Caco-2 (cell line): ENCODE measurements around the gene PLXNA2. TPM values are rescaled to one million over a fixed set of nuclear protein-coding genes. Genes with fewer than 3 reads are reported as not detected.

Experiments used
- BruUV-seq: library from RNA; stranded (reverse); fragments of 400-500 nt; replicated peaks from 2 replicates; lab custom pipeline; 2021; lab: Mats Ljungman, UMichigan
- CTCF ChIA-PET: fragments of 300-600 bp; sonication (Branson Sonifier 250); formaldehyde crosslinking; loops from one replicate; lab custom pipeline; 2022; ENCODE audit warnings: antibody characterized with exemption; lab: Charles Lee
- POLR2A ChIA-PET: fragments of 300-600 bp; sonication (Branson Sonifier 250); formaldehyde crosslinking; loops from one replicate; lab custom pipeline; 2022; ENCODE audit warnings: antibody characterized with exemption; lab: Charles Lee
- DNase-seq, 2 experiments: peaks; one replicate each; pipeline versions ENCODE4 v3.0.0 to v3.0.0-alpha.2; 2020 to 2022
- H3K27me3 ChIP-seq: replicated peaks from 2 replicates; pipeline ENCODE4 v1.6.0; 2011; ENCODE audit warnings: low read length; ENCODE audit not compliant: control insufficient read depth, insufficient read depth
- H3K36me3 ChIP-seq: 2 replicates; pipeline ENCODE4 v1.5.1; 2011; ENCODE audit warnings: low read length; ENCODE audit not compliant: control insufficient read depth, insufficient read depth
- H3K4me1 ChIP-seq: fragments of 250-450 bp; sonication (Bioruptor Pico); 2 replicates; pipeline ENCODE4 v1.5.1; 2020; ENCODE audit warnings: mild to moderate bottlenecking
- H3K4me3 ChIP-seq: 2 replicates; pipeline ENCODE4 v1.5.1; 2011; ENCODE audit warnings: low read depth, mild to moderate bottlenecking, control low read depth, low read length
- H3K9me3 ChIP-seq: fragments of 250-450 bp; sonication (Bioruptor Pico); 2 replicates; pipeline ENCODE4 v1.5.1; 2020; ENCODE audit warnings: mild to moderate bottlenecking, moderate library complexity
- H3K27ac Mint-ChIP-seq: one replicate; pipeline ENCODE4 v1.8.0; 2022; ENCODE audit warnings: mixed read lengths; ENCODE audit not compliant: unreplicated experiment
- H3K27me3 Mint-ChIP-seq: one replicate; pipeline ENCODE4 v1.8.0; 2022; ENCODE audit warnings: mixed read lengths; ENCODE audit not compliant: insufficient read depth, unreplicated experiment
- H3K36me3 Mint-ChIP-seq: one replicate; pipeline ENCODE4 v1.8.0; 2022; ENCODE audit warnings: mild to moderate bottlenecking, mixed read lengths; ENCODE audit not compliant: insufficient read depth, unreplicated experiment
- H3K4me1 Mint-ChIP-seq: one replicate; pipeline ENCODE4 v1.8.0; 2022; ENCODE audit warnings: low read depth, mixed read lengths; ENCODE audit not compliant: unreplicated experiment
- H3K4me3 Mint-ChIP-seq: one replicate; pipeline ENCODE4 v1.8.0; 2022; ENCODE audit warnings: mild to moderate bottlenecking, moderate library complexity, mixed read lengths; ENCODE audit not compliant: unreplicated experiment
- H3K9me3 Mint-ChIP-seq: one replicate; pipeline ENCODE4 v1.8.0; 2022; ENCODE audit warnings: mixed read lengths; ENCODE audit not compliant: unreplicated experiment
- intact Hi-C: fragments of 100-400 bp; cut with micrococcal nuclease; formaldehyde crosslinking; loops from one replicate; pipeline ENCODE4 v1.10.0; 2022; ENCODE audit not compliant: unreplicated experiment
- total RNA-seq: library from RNA; stranded (reverse); gene quantifications from 2 replicates; pipeline ENCODE4 v1.2.3, GENCODE V29; 2022
- TF ChIP-seq, protein P1 (sequence below), 2 experiments: fragments of 200-600 bp in 1 of 2; IDR thresholded peaks; 1 replicate in 1 of 2; 2 replicates in 1 of 2; pipeline versions ENCODE4 v1.5.1 to v1.8.0; 2011 to 2022; ENCODE audit warnings: antibody characterized with exemption in 1 of 2, control low read depth in 1 of 2, inconsistent platforms in 1 of 2, low read depth in 1 of 2, low read length in 1 of 2, mild to moderate bottlenecking in 1 of 2, moderate library complexity in 1 of 2; ENCODE audit not compliant: insufficient read depth in 1 of 2, severe bottlenecking in 1 of 2, unreplicated experiment in 1 of 2

PLXNA2 gene
- total RNA-seq, 1 experiment from 2014 or later: 3.2 TPM

GRCh38 chr1:208009706-208010444 is 234.3 kb downstream of the PLXNA2 start:
- no peak overlapping the region for H3K4me3 ChIP-seq
- no peak for DNase-seq
- Mint-ChIP-seq H3K4me1 (no peaks in the 10 kb centered on the region), H3K27ac (no peak overlapping the region), H3K4me3 (no peak overlapping the region), H3K27me3 (peaks cover 11% of the 10 kb centered on the region), H3K36me3 (no peaks in the 10 kb centered on the region), H3K9me3 (no peaks in the 10 kb centered on the region)
- no peaks in the 10 kb centered on the region for H3K4me1 ChIP-seq
- H3K9me3 ChIP-seq: no peaks in the 10 kb centered on the region
- ChIA-PET POLR2A (no interaction called here), CTCF (interaction anchor here (1.0 kb wide), 1 partner anchor 20 kb away, joined by 3 read pairs; no protein-coding TSS in a partner anchor)
- TF ChIP-seq, protein P1, sequence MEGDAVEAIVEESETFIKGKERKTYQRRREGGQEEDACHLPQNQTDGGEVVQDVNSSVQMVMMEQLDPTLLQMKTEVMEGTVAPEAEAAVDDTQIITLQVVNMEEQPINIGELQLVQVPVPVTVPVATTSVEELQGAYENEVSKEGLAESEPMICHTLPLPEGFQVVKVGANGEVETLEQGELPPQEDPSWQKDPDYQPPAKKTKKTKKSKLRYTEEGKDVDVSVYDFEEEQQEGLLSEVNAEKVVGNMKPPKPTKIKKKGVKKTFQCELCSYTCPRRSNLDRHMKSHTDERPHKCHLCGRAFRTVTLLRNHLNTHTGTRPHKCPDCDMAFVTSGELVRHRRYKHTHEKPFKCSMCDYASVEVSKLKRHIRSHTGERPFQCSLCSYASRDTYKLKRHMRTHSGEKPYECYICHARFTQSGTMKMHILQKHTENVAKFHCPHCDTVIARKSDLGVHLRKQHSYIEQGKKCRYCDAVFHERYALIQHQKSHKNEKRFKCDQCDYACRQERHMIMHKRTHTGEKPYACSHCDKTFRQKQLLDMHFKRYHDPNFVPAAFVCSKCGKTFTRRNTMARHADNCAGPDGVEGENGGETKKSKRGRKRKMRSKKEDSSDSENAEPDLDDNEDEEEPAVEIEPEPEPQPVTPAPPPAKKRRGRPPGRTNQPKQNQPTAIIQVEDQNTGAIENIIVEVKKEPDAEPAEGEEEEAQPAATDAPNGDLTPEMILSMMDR (IDR thresholded peaks at IDR 0.05; ENCODE audit: insufficient read depth in 1 of 2, low read depth in 1 of 2, low read length in 1 of 2, severe bottlenecking in 1 of 2, unreplicated experiment in 1 of 2): no peak
- H3K36me3 ChIP-seq: no peaks in the 10 kb centered on the region
- 0 out of 2 replicates have a peak, but pooled peaks cover 1% of the 10 kb centered on the region for H3K27me3 ChIP-seq
- intact Hi-C loops: no loop called here
- no TSS peak for BruUV-seq

DNA sequence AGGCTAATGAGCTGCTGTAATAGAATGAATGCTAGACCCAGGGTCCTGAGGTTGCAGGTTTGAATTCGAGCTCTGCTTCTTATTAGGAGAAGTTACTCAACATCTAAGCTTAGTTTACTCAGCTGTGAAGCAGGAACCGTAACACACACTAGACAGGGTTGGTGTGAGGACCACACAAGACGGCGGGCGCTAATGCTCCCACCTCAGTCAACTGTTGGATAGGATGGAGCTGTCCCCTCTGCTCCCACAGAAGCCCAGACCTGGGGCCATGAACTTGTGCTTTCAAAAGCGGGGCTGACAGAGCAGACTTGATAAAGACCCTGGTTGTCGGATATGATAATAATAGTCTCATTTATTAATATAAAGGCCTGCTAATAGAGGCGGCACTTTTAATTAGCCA is 234.9 kb downstream of the PLXNA2 start:
- DNase-seq: no peak
- no peak overlapping the region for H3K4me3 Mint-ChIP-seq
- H3K4me1 Mint-ChIP-seq: no peaks in the 10 kb centered on the region
- H3K27me3 Mint-ChIP-seq: peaks cover 11% of the 10 kb centered on the region
- H3K4me1 ChIP-seq: no peaks in the 10 kb centered on the region
- no peaks in the 10 kb centered on the region for H3K36me3 ChIP-seq
- intact Hi-C loops: no loop called here
- H3K9me3 ChIP-seq: no peaks in the 10 kb centered on the region
- no peak overlapping the region for H3K27ac Mint-ChIP-seq
- no peak overlapping the region for H3K4me3 ChIP-seq
- TF ChIP-seq, protein P1 (IDR thresholded peaks at IDR 0.05; ENCODE audit: insufficient read depth in 1 of 2, low read depth in 1 of 2, low read length in 1 of 2, severe bottlenecking in 1 of 2, unreplicated experiment in 1 of 2): no peak
- CTCF ChIA-PET: interaction anchor here (1.0 kb wide), 1 partner anchor 20 kb away, joined by 3 read pairs; no protein-coding TSS in a partner anchor
- POLR2A ChIA-PET: no interaction called here
- H3K9me3 Mint-ChIP-seq: no peaks in the 10 kb centered on the region
- BruUV-seq: no TSS peak
- no peaks in the 10 kb centered on the region for H3K36me3 Mint-ChIP-seq
- 0 out of 2 replicates have a peak, but pooled peaks cover 1% of the 10 kb centered on the region for H3K27me3 ChIP-seq

DNA sequence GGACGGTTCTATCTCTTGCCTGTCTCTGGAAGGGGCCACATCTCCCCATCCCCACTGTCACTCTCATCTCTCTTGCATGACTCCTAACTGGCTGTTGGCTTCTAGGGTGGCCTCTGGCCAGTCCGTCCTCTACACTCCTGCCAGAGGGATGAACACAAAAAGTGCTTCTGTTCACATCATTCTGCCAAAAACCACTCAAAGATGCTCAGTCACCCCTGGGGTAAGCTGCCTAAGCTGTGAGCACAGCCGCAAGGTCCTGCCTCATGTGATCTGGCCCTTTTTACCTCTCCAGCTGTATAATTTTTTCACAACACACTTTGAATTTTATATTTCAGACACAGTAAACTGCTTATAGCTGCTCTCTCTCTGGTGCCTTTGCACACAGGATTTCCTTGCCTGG is 235.7 kb downstream of the PLXNA2 start:
- TF ChIP-seq, protein P1 (IDR thresholded peaks at IDR 0.05; ENCODE audit: insufficient read depth in 1 of 2, low read depth in 1 of 2, low read length in 1 of 2, severe bottlenecking in 1 of 2, unreplicated experiment in 1 of 2): no peak
- BruUV-seq: no TSS peak
- H3K4me1 ChIP-seq: no peaks in the 10 kb centered on the region
- no peak overlapping the region for H3K4me3 Mint-ChIP-seq
- peaks cover 11% of the 10 kb centered on the region for H3K27me3 Mint-ChIP-seq
- no peak overlapping the region for H3K27ac Mint-ChIP-seq
- no peaks in the 10 kb centered on the region for H3K4me1 Mint-ChIP-seq
- ChIA-PET POLR2A (no interaction called here), CTCF (no interaction called here)
- 0 out of 2 replicates have a peak, but pooled peaks cover 1% of the 10 kb centered on the region for H3K27me3 ChIP-seq
- no peak overlapping the region for H3K4me3 ChIP-seq
- no peaks in the 10 kb centered on the region for H3K9me3 ChIP-seq
- intact Hi-C loops: no loop called here
- no peak for DNase-seq
- no peaks in the 10 kb centered on the region for H3K9me3 Mint-ChIP-seq
- H3K36me3 Mint-ChIP-seq: no peaks in the 10 kb centered on the region
- no peaks in the 10 kb centered on the region for H3K36me3 ChIP-seq
